Testis (tissue), 2 donors: ENCODE data around the gene ITGB1.

ENCODE experiments used
- CTCF ChIP-seq, 3 experiments: fragments of 450-650 bp in 2 of 3; fragments of 200-600 bp in 1 of 3; sonication (generic) in 1 of 3; IDR thresholded peaks; one replicate each; pipeline ENCODE4 v1.5.1; 2016 to 2019; ENCODE audit warnings: antibody characterized with exemption in 3 of 3, mild to moderate bottlenecking in 2 of 3, moderate library complexity in 1 of 3
- POLR2A ChIP-seq: fragments of 450-650 bp; IDR thresholded peaks from one replicate; pipeline ENCODE4 v1.6.1; 2017; ENCODE audit warnings: antibody characterized with exemption, mild to moderate bottlenecking, moderate library complexity

GRCh38 chr10:32893434-32893833 is 64.6 kb downstream of the ITGB1 start:
- TF ChIP-seq POLR2A (no peak), CTCF (IDR thresholded peaks at IDR 0.05) (no peak)
